GM23338 (cell line): Measurements from ENCODE around the gene ZNF48. TPM values are rescaled to one million over a fixed set of nuclear protein-coding genes. Genes with fewer than 3 reads are reported as not detected.

Source experiments
- ATAC-seq: fragments of 200-7000 bp; cut with Tn5 transposase; 3 replicates; pipeline ENCODE4 v1.9.1; 2020
- DNase-seq: peaks from one replicate; pipeline ENCODE4 v3.0.0-alpha.2; 2015; ENCODE audit warnings: low spot score
- H2AFZ ChIP-seq: fragments of 200-600 bp; sonication (generic); 2 replicates; pipeline ENCODE4 v1.8.0; 2016; ENCODE audit warnings: antibody characterized with exemption, mild to moderate bottlenecking, moderate library complexity
- H3F3A ChIP-seq: fragments of 200-600 bp; sonication (generic); replicated peaks from 2 replicates; pipeline ENCODE4 v1.8.0; 2017; ENCODE audit warnings: antibody characterized with exemption, mixed run types, low read depth
- H3K27ac ChIP-seq: fragments of 200-600 bp; sonication (generic); 2 replicates; pipeline ENCODE4 v1.6.1; 2016; ENCODE audit warnings: low read depth
- H3K27me3 ChIP-seq: fragments of 200-600 bp; sonication (generic); 2 replicates; pipeline ENCODE4 v1.8.0; 2016; ENCODE audit warnings: mild to moderate bottlenecking, mixed run types, moderate library complexity; ENCODE audit not compliant: insufficient read depth
- H3K36me3 ChIP-seq: fragments of 200-600 bp; sonication (generic); 2 replicates; pipeline ENCODE4 v1.8.0; 2016; ENCODE audit warnings: mild to moderate bottlenecking; ENCODE audit not compliant: insufficient read depth
- H3K4me1 ChIP-seq: fragments of 200-600 bp; sonication (generic); 2 replicates; pipeline ENCODE4 v1.8.0; 2016; ENCODE audit warnings: mild to moderate bottlenecking, moderate library complexity; ENCODE audit not compliant: insufficient read depth
- H3K4me2 ChIP-seq: fragments of 200-600 bp; sonication (generic); 2 replicates; pipeline ENCODE4 v1.7.1; 2017; ENCODE audit warnings: mixed run types
- H3K4me3 ChIP-seq: fragments of 200-600 bp; sonication (generic); 2 replicates; pipeline ENCODE4 v1.6.1; 2016; ENCODE audit warnings: mixed run types
- H3K79me2 ChIP-seq: fragments of 200-600 bp; sonication (generic); replicated peaks from 2 replicates; pipeline ENCODE4 v1.8.0; 2017; ENCODE audit warnings: mild to moderate bottlenecking; ENCODE audit not compliant: insufficient read depth
- H3K9me2 ChIP-seq: fragments of 200-600 bp; sonication (generic); 2 replicates; pipeline ENCODE4 v1.8.0; 2017; ENCODE audit not compliant: insufficient read depth
- H4K20me1 ChIP-seq: fragments of 200-600 bp; sonication (generic); replicated peaks from 2 replicates; pipeline ENCODE4 v1.8.0; 2017; ENCODE audit warnings: mild to moderate bottlenecking; ENCODE audit not compliant: insufficient read depth
- H3K27ac Mint-ChIP-seq: 2 replicates; pipeline ENCODE4 v1.8.0; 2020; ENCODE audit warnings: inconsistent platforms, mild to moderate bottlenecking, moderate library complexity, mixed read lengths
- H3K27me3 Mint-ChIP-seq: 3 replicates; pipeline ENCODE4 v1.8.0; 2022; ENCODE audit warnings: low read depth, mild to moderate bottlenecking, moderate library complexity, mixed read lengths, inconsistent platforms; ENCODE audit not compliant: insufficient read depth, poor library complexity
- H3K36me3 Mint-ChIP-seq: 3 replicates; pipeline ENCODE4 v1.8.0; 2021; ENCODE audit warnings: low read depth, mild to moderate bottlenecking, inconsistent platforms, moderate library complexity, mixed read lengths
- H3K4me1 Mint-ChIP-seq: 3 replicates; pipeline ENCODE4 v1.8.0; 2020; ENCODE audit warnings: mild to moderate bottlenecking, inconsistent platforms, mixed read lengths
- H3K4me3 Mint-ChIP-seq: 3 replicates; pipeline ENCODE4 v1.8.0; 2021; ENCODE audit warnings: moderate library complexity, mild to moderate bottlenecking, inconsistent platforms, mixed read lengths
- H3K9me3 Mint-ChIP-seq: 3 replicates; pipeline ENCODE4 v1.8.0; 2020; ENCODE audit warnings: moderate library complexity, mild to moderate bottlenecking, inconsistent platforms, mixed read lengths
- CREB1 ChIP-seq: fragments of 250-450 bp; sonication (Bioruptor Pico); IDR thresholded peaks from 2 replicates; pipeline ENCODE4 v1.5.0; 2020; ENCODE audit warnings: low read depth, mild to moderate bottlenecking, moderate library complexity
- EZH2 ChIP-seq: fragments of 200-600 bp; sonication (generic); IDR thresholded peaks from one replicate; pipeline ENCODE4 v1.8.0; 2017; ENCODE audit warnings: antibody characterized with exemption, mild to moderate bottlenecking, low read depth; ENCODE audit not compliant: unreplicated experiment
- EZH2phosphoT487 ChIP-seq: fragments of 200-600 bp; sonication (generic); IDR thresholded peaks from one replicate; pipeline ENCODE4 v1.8.1; 2018; ENCODE audit warnings: antibody characterized with exemption; ENCODE audit not compliant: unreplicated experiment
- JUNB ChIP-seq: IDR thresholded peaks from one replicate; pipeline ENCODE4 v1.6.1; 2016; ENCODE audit warnings: antibody characterized with exemption; ENCODE audit not compliant: unreplicated experiment
- NANOG ChIP-seq: IDR thresholded peaks from 2 replicates; pipeline ENCODE4 v1.6.1; 2016; ENCODE audit warnings: antibody characterized with exemption, borderline replicate concordance
- POLR2AphosphoS5 ChIP-seq: IDR thresholded peaks from 2 replicates; pipeline ENCODE4 v1.6.1; 2016; ENCODE audit warnings: antibody characterized with exemption, low read depth
- STAT1 ChIP-seq: IDR thresholded peaks from one replicate; pipeline ENCODE4 v1.6.1; 2016; ENCODE audit warnings: antibody characterized with exemption; ENCODE audit not compliant: unreplicated experiment
- ZNF114 ChIP-seq: fragments of 250-450 bp; sonication (Bioruptor Pico); IDR thresholded peaks from 2 replicates; pipeline ENCODE4 v1.5.0; 2020; ENCODE audit warnings: mild to moderate bottlenecking, moderate library complexity
- ZNF331 ChIP-seq: fragments of 250-450 bp; sonication (Bioruptor Pico); IDR thresholded peaks from 2 replicates; pipeline ENCODE4 v1.5.0; 2020; ENCODE audit warnings: low read depth, mild to moderate bottlenecking, moderate library complexity
- polyA plus RNA-seq: library from polyadenylated mRNA; unstranded; fragments of >200 nt; fragmentation: Nextera tagmentation; extraction: Ambion mirVana; gene quantifications from 2 replicates; pipeline ENCODE4 v1.2.1, GENCODE V29; 2016
- total RNA-seq: library from RNA; depleted of rRNA; stranded (reverse); fragments of >200 nt; shearing (Covaris generic); gene quantifications from 2 replicates; pipeline ENCODE4 v1.2.3, GENCODE V29; 2014
- TF ChIP-seq, protein P1 (sequence below): IDR thresholded peaks from 2 replicates; pipeline ENCODE4 v1.6.1; 2016; ENCODE audit warnings: antibody characterized with exemption
- TF ChIP-seq, protein P2 (sequence below), 2 experiments: fragments of 200-600 bp in 1 of 2; sonication (generic) in 1 of 2; conservative IDR thresholded peaks; 2 replicates each; pipeline versions ENCODE4 v1.5.1 to v1.6.1; 2016 to 2017; ENCODE audit warnings: antibody characterized with exemption in 2 of 2, low read depth in 2 of 2, mild to moderate bottlenecking in 2 of 2, moderate library complexity in 1 of 2
- TF ChIP-seq, protein P3 (sequence below): IDR thresholded peaks from one replicate; pipeline ENCODE4 v1.6.1; 2018; ENCODE audit warnings: antibody characterized with exemption; ENCODE audit not compliant: unreplicated experiment

ZNF48 gene
- total and polyA plus RNA-seq, 2 experiments from 2014 or later: 4.8 to 44.3 TPM

DNA sequence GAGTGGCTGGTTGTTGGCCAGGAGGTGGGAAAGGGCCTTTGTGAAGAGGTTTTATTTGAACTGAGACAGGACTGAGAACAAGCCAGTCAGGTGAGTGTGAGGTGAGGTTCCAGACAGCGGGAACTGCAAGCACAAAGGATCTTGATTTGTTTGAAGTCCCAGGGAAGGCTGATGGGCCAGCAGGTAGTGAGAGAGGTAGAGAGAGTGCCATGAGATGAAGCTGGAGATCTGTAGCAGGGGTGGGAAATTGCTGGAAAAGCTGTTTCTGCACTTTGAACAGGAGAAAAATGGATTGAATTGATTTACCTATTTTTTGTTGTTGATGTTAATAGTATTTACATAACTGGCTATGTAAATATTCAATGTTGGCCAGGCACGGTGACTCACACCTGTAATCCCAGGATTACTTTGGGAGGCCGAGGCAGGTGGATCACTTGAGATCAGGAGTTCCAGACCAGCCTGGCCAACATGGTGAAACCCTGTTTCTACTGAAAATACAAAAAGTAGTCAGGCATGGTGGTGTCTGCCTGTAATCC lies 42.4 kb downstream of the ZNF48 start:
- H3K27ac ChIP-seq: no peak overlapping the region
- peaks cover 4% of the 10 kb centered on the region; the same call in 2 of the 3 replicates for H3K4me1 Mint-ChIP-seq
- H3K36me3 ChIP-seq: no peaks in the 10 kb centered on the region
- H3K9me2 ChIP-seq: no peaks in the 10 kb centered on the region
- H3K4me3 ChIP-seq: no peak overlapping the region
- H3K4me1 ChIP-seq: no peaks in the 10 kb centered on the region
- H2AFZ ChIP-seq: no peak overlapping the region; the same call in 1 of the 2 replicates
- DNase-seq (peak; percentile 30), ATAC-seq (peak; percentile 66)
- H3K4me3 Mint-ChIP-seq: no peak overlapping the region
- no peak overlapping the region for H3K4me2 ChIP-seq
- TF ChIP-seq STAT1 (no peak), EZH2phosphoT487 (no peak), JUNB (no peak), NANOG (no peak), CREB1 (CRISPR knock-in tag) (no peak), ZNF114 (no peak), ZNF331 (no peak), POLR2AphosphoS5 (no peak), EZH2 (no peak)
- TF ChIP-seq, protein P1, sequence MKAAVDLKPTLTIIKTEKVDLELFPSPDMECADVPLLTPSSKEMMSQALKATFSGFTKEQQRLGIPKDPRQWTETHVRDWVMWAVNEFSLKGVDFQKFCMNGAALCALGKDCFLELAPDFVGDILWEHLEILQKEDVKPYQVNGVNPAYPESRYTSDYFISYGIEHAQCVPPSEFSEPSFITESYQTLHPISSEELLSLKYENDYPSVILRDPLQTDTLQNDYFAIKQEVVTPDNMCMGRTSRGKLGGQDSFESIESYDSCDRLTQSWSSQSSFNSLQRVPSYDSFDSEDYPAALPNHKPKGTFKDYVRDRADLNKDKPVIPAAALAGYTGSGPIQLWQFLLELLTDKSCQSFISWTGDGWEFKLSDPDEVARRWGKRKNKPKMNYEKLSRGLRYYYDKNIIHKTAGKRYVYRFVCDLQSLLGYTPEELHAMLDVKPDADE: no peak
- TF ChIP-seq, protein P2, sequence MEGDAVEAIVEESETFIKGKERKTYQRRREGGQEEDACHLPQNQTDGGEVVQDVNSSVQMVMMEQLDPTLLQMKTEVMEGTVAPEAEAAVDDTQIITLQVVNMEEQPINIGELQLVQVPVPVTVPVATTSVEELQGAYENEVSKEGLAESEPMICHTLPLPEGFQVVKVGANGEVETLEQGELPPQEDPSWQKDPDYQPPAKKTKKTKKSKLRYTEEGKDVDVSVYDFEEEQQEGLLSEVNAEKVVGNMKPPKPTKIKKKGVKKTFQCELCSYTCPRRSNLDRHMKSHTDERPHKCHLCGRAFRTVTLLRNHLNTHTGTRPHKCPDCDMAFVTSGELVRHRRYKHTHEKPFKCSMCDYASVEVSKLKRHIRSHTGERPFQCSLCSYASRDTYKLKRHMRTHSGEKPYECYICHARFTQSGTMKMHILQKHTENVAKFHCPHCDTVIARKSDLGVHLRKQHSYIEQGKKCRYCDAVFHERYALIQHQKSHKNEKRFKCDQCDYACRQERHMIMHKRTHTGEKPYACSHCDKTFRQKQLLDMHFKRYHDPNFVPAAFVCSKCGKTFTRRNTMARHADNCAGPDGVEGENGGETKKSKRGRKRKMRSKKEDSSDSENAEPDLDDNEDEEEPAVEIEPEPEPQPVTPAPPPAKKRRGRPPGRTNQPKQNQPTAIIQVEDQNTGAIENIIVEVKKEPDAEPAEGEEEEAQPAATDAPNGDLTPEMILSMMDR (conservative IDR thresholded peaks at IDR 0.05; ENCODE audit: low read depth in 2 of 2): no peak
- no peaks in the 10 kb centered on the region for H3K79me2 ChIP-seq
- H3F3A ChIP-seq: no peaks in the 10 kb centered on the region
- no peaks in the 10 kb centered on the region for H3K9me3 Mint-ChIP-seq
- no peak overlapping the region for H3K27ac Mint-ChIP-seq
- peaks cover 9% of the 10 kb centered on the region for H3K27me3 Mint-ChIP-seq
- H4K20me1 ChIP-seq: no peaks in the 10 kb centered on the region; the same call in 1 of the 2 replicates
- 0 out of 2 replicates have a peak, but pooled peaks cover 3% of the 10 kb centered on the region for H3K27me3 ChIP-seq
- no peaks in the 10 kb centered on the region for H3K36me3 Mint-ChIP-seq

DNA sequence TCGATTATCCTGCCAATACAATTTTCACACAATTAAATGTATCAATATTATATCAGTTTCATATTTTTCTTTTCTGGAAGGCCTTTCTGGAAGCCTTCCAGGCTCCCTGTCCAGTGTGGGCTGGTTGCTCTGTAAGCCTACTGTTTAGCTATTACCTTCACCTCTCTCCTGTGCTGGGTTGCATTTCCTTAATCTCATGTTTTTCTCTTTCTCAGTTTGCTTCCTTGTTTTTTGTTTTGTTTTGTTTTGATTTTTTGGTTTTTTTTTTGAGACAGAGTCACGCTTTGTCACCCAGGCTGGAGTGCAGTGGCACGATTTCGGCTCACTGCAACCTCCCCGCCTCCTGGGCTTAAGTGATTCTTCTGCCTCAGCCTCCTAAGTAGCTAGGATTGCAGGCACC lies 43.6 kb downstream of the ZNF48 start:
- peaks cover 10% of the 10 kb centered on the region for H3K36me3 Mint-ChIP-seq
- H3K27me3 Mint-ChIP-seq: peaks cover 7% of the 10 kb centered on the region
- Histone ChIP-seq H3K4me2 (no peak overlapping the region), H3K27me3 (0 out of 2 replicates have a peak, but pooled peaks cover 3% of the 10 kb centered on the region), H2AFZ (no peak overlapping the region), H3K36me3 (no peaks in the 10 kb centered on the region), H3K79me2 (peaks cover under 1% of the 10 kb centered on the region), H4K20me1 (no peaks in the 10 kb centered on the region; the same call in 1 of the 2 replicates), H3K9me2 (no peaks in the 10 kb centered on the region), H3F3A (peaks cover under 1% of the 10 kb centered on the region; the same call in 1 of the 2 replicates), H3K4me1 (0 out of 2 replicates have a peak, but pooled peaks cover 6% of the 10 kb centered on the region), H3K27ac (no peak overlapping the region), H3K4me3 (no peak overlapping the region)
- peaks cover 12% of the 10 kb centered on the region for H3K4me1 Mint-ChIP-seq
- DNase-seq: no peak
- peaks cover under 1% of the 10 kb centered on the region; the same call in 2 of the 3 replicates for H3K9me3 Mint-ChIP-seq
- no peak overlapping the region for H3K27ac Mint-ChIP-seq
- ATAC-seq: no peak
- no peak overlapping the region for H3K4me3 Mint-ChIP-seq
- TF ChIP-seq ZNF114: no peak
- TF ChIP-seq, protein P3, sequence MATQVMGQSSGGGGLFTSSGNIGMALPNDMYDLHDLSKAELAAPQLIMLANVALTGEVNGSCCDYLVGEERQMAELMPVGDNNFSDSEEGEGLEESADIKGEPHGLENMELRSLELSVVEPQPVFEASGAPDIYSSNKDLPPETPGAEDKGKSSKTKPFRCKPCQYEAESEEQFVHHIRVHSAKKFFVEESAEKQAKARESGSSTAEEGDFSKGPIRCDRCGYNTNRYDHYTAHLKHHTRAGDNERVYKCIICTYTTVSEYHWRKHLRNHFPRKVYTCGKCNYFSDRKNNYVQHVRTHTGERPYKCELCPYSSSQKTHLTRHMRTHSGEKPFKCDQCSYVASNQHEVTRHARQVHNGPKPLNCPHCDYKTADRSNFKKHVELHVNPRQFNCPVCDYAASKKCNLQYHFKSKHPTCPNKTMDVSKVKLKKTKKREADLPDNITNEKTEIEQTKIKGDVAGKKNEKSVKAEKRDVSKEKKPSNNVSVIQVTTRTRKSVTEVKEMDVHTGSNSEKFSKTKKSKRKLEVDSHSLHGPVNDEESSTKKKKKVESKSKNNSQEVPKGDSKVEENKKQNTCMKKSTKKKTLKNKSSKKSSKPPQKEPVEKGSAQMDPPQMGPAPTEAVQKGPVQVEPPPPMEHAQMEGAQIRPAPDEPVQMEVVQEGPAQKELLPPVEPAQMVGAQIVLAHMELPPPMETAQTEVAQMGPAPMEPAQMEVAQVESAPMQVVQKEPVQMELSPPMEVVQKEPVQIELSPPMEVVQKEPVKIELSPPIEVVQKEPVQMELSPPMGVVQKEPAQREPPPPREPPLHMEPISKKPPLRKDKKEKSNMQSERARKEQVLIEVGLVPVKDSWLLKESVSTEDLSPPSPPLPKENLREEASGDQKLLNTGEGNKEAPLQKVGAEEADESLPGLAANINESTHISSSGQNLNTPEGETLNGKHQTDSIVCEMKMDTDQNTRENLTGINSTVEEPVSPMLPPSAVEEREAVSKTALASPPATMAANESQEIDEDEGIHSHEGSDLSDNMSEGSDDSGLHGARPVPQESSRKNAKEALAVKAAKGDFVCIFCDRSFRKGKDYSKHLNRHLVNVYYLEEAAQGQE: no peak
- TF ChIP-seq CREB1 (CRISPR knock-in tag): no peak
- no peak for TF ChIP-seq EZH2phosphoT487
- no peak for TF ChIP-seq STAT1
- no peak for TF ChIP-seq EZH2
